ELR (cell line): ENCODE results near the gene PRRX1.

Source experiments
- DNase-seq: peaks from one replicate; pipeline ENCODE4 v3.0.0-alpha.2; 2015; ENCODE audit warnings: low read depth

The PRRX1 gene

GRCh38 chr1:170664828-170665612, 1.1 kb downstream of the PRRX1 start:
- DNase-seq = peak; percentile 68

GRCh38 chr1:170665629-170666028, 1.7 kb downstream of the PRRX1 start:
- no peak for DNase-seq

DNA sequence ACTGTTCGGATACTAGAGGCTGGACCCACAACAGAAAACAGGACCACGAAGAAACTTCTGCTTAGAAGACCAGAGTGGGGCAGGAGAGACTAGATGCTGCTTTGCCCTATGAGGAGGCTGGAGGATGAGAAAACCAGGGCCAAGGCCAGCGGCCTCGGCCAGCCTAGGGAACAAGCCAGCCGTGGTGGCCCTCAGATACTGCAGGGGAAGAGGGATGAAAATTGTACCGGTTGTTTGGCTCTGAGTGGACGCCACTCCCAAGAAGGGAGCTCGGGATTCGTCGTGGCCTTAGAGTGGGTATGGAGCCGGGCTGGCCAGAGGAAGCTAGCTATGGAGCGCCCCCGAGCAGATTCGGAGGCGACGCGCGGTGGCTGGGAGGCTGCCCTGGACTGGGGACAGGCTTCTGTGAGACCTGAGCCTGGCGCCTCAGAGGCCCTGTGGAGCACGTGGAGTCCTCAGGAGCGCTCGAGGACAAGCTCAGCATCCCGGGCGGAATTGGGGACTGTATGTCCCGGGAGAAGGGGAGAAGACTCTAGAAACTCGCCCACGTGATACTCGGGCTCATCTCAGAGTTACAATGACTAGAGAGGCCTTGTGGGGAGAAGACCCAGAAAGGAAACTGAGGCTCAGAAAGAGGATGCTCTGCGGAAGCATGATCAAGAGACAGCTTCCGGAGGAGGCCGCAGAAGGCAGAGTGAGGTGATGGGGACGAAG, 2.8 kb downstream of the PRRX1 start:
- DNase-seq = no peak

DNA sequence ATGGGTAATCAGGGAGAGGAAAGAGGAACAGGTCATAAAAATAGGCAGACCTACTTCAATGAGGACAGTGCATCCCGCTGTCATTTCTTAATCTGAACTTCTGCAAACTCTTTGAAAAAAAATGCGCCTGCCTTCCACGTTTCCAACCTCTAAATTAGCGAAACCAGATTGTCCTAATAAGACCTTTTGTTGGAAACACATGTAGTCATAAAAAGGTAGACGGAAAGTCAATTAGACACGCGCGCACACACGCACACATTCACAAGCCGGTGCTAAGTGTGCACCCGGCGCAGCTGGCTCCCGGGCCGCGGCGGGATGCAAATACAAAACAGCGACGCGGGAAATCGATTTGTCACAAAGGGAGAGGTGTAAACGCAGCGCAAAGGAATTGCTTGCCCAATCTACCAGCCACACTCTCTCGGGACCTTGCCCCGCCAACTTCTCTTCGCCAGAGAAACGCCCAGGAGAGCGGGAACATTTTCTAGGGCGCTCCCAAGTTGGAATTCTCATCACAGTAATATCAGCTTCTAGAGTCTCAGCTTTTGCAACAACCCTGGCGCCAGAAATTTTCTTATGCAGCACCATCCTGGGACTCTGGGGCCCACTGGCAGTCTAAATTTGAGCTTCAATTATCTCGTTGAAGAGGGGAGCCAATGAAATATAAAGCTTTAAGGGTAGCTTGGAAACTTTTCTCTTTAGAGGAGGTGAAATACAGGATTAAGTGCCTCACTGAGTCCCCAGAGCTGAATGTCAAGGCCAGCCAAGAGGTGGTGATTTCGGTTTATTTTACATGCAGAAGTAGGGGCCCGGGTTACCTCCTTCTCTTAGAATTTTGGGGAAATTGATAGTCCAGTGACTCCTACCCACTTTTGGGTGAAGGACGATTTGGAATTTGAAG, 4.5 kb downstream of the PRRX1 start:
- DNase-seq = peak; percentile 15

DNA sequence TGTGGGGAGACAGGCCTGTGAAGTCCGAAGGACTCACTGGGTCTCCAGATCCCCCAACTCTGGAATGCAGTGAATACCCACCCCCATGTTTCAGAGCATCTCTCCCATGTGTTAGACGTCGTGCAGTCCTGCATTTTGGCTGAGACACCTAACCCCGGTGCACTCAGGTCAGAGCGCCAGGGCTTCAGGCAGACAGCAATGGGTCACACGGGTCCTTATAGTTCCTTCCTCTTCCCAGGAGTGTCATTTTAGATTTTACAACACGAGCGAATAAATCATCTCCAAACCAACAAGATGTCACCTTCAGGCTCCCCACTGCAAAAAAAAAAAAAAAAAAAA, 5.1 kb downstream of the PRRX1 start:
- no peak for DNase-seq

GRCh38 chr1:170669586-170670530, 5.9 kb downstream of the PRRX1 start:
- DNase-seq = no peak

DNA sequence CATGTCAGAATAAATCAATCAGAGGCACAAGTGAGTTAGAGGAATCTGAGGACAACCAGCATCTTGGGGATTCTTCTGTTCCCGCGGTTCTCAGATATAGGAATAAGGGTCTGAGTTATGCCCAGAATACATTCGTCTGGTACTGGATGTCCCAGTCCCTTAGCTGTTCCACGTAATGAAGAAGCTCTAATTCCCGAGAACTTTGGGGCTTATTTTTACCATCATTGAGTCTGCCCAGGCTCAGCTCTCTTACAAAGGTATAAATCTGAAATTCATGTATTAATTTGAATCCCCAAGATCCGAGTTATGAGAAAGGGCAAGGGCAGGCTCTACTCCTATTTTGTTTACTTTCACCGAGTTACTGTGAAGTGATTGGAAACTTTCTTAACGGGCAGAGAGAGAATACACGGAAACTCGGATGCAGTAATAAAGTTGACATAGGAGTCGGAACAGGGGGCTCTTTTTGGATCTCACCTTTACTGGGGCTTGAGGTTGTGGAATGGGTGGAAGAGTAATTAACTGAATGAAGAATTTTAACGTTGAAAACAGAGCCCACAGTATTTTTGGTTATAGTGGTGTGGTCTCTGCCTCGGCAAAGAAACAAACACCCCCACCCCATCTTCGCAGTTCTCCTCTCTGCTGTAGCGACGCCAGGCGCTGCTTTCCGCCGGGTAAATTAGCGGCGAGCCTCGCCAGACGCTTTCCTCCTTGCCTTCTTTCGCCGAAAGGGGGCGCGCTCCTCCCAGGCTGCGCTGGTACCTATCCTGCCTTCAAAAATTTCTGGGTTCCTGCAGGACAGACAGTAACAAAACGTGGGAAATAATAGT, 7.1 kb downstream of the PRRX1 start:
- DNase-seq = no peak

DNA sequence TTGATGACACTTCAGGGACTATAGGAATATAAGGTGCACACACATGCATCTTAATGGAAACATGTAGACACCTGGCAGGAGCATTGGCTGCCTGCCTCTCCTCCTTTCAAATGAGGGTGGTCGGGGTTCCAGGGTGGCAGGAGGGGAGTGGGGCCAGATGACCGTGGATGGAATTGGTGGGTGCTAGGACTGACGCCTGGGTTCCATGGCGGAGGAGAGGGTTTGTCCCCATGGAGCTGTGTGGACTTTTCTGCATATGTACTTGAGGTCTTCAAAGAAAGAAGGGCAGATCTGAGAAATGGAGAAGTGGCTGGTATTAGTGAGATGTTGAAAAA, 7.7 kb downstream of the PRRX1 start:
- no peak for DNase-seq

- no peak for DNase-seq
These were observed 8.4 kb downstream of the PRRX1 start for GRCh38 chr1:170672316-170672715.

DNA sequence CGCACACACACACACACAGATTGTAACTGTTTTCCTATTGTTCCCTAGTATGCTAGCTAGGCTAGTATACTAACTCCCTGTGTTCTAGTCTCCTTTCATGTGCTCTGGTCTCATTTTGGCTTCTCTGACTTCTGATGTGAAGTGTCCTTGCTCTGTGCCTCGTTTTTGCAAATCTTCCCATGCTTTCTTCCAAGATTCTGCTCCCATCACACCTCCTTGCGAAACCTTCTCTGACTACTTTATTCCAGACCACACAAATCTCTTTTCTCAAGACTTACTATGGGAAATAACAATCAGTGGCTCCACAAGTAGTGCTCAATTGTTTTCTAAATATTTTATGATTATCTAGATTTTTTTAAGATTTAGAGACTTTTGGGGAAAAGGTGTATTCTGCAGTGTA, 10.3 kb downstream of the PRRX1 start:
- DNase-seq = no peak

GRCh38 chr1:170674986-170675385, 11.1 kb downstream of the PRRX1 start:
- DNase-seq = no peak

DNA sequence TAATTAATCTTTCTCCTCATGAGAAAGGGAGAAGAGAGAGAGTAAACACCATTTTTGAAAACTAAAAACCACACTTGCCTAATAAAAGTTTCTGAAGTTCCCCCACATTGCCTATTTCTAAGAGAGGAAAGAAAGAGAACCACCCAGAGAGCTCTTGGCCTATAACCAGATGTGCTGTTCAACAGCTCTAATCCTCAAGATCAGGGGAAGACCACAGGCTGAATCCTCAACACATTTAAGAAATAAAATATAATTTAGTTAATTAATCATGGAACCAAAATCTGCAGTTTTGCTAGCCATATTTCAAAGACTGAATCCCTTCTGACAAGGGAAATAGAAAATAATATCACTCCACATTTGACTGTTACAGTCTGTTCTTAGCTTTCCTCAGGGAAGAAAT, 11.9 kb downstream of the PRRX1 start:
- no peak for DNase-seq

DNA sequence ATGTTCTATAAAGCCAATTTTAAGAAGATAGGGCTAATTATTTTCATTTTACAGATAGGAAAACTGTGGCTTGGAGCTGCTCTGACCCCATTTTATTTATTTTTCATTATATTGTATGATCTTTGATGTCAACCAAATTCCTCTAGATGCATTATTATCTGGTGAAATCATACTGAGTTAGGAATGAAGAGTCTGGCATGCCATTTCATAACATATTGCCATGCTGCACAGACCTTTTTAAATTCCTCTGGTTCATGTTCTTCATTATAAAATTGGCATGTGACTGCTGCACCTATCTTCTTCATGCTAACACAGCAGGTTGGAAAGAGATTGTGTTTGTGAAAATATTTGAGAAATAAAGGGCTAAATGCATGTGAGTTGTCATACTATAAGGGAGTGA, 12.7 kb downstream of the PRRX1 start:
- peak; percentile 39 for DNase-seq

GRCh38 chr1:170678027-170678600, 14.2 kb downstream of the PRRX1 start:
- DNase-seq = no peak

DNA sequence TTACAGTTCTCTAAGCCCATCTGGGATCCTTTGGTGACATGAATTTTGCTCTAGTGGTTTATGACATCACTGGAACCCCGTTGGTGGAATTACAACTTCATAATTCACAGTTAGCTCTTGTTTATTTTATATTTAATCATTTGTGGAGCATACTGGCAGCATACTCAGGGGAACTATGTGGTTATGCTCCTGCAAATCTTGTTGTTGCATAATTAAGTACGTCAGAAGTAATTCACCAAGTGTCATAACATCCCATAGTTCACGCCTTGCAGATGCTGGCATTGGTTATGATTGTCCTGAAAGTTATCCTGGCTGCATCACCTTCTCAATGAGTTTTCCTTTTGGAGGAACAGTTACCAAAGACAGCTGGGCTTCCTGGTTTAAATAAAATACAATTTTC, 16.5 kb downstream of the PRRX1 start:
- no peak for DNase-seq

- peak; percentile 63 for DNase-seq
These were observed 18.2 kb downstream of the PRRX1 start for GRCh38 chr1:170682169-170682568.

DNA sequence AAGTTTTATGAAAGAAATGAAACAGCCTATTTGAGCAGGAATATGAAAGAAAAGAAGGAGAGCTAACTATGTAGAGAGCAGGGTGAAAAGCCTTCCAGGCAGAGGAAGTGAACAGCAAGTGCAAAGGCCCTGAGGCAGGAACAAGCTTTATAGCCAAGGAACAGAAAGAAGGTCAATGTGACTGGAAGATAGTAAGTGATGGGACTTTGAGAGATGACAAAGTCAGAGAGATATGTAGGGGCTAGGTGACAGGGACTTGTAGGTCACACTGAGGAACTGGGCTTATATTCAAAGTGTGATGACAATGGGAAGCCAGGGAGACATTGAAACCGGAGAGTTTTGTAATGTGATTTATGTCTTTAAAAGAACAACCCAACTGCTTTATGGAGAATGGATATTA, 18.9 kb downstream of the PRRX1 start:
- DNase-seq = no peak

GRCh38 chr1:170685166-170685565, 21.2 kb downstream of the PRRX1 start:
- DNase-seq = peak; percentile 81

DNA sequence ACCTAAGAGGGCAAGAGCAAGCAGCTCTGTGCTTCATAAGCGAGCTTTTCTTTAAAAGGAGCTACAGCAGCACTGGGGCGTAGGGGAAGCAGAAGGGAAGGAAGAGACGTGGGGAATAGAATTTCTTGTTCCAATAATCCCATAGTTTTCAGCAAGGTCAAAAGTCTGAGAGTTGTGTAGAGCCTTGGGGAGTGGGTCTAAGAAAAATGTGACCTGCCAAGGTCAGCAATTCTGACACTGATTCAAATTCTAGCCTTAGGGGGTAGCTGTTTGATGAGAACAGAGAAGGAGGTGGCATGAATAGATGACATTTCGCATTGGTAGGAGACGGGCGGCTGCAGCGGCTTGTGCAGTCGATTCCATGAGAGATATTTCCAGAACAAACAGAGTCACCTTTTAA, 22.4 kb downstream of the PRRX1 start:
- DNase-seq = no peak

- DNase-seq = no peak
These were observed 23.7 kb downstream of the PRRX1 start for GRCh38 chr1:170687621-170688020.

- no peak for DNase-seq
These were observed 27.3 kb downstream of the PRRX1 start for GRCh38 chr1:170691258-170691657.
